ENCODE data around the gene SALL1.

- TF ChIP-seq YY1 (IDR thresholded peaks at IDR 0.05; ENCODE audit: insufficient read depth, insufficient read length): no peak
- TF ChIP-seq ZNF274 (IDR thresholded peaks at IDR 0.05; ENCODE audit: low read depth, low read length): no peak
These were observed 4.1 kb upstream of the SALL1 start for GRCh38 chr16:51155199-51155607.

All from NT2/D1 (cell line).